ENCODE measurements around the gene GAS5. TPM values are rescaled to one million over a fixed set of nuclear protein-coding genes. Genes with fewer than 3 reads are reported as not detected.

GAS5 gene
- total RNA-seq, 1 donor from 2014 or later: 352 TPM

DNA sequence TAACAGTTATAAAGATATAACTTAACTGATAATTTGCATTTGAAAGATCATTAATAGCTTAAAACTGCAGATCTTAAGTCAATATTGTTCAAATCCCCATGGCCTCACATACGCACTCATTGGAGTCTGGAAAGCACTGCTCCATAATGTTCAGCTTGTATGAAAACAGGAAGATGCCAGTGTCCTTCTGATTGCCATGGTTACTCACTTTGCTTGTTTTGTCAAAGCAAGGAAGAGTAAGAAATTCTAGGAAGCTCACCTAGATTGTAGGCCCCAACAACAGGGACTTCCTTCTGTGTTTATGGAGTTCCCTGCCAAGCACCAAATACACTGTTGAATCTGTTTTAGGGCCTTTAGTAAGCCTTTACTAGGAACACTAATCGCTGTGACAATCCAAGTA lies 10.9 kb downstream of the GAS5 start:
- Mint-ChIP-seq H3K9me3 (ENCODE audit: low read depth) (no peaks in the 10 kb centered on the region), H3K4me1 (ENCODE audit: low read depth) (peaks cover 10% of the 10 kb centered on the region), H3K4me3 (ENCODE audit: low read depth) (no peak overlapping the region), H3K27me3 (no peaks in the 10 kb centered on the region), H3K36me3 (ENCODE audit: insufficient read depth) (peaks cover 32% of the 10 kb centered on the region), H3K27ac (no peak overlapping the region)
- TF ChIP-seq CTCF (IDR thresholded peaks at IDR 0.05; ENCODE audit: unreplicated experiment): no peak
- DNase-seq (ENCODE audit: low spot score, unreplicated experiment): no peak

- TF ChIP-seq CTCF (IDR thresholded peaks at IDR 0.05; ENCODE audit: unreplicated experiment): no peak
- H3K27ac Mint-ChIP-seq: no peak overlapping the region
Measured at GRCh38 chr1:173856014-173856413, 11.8 kb downstream of the GAS5 start.

DNA sequence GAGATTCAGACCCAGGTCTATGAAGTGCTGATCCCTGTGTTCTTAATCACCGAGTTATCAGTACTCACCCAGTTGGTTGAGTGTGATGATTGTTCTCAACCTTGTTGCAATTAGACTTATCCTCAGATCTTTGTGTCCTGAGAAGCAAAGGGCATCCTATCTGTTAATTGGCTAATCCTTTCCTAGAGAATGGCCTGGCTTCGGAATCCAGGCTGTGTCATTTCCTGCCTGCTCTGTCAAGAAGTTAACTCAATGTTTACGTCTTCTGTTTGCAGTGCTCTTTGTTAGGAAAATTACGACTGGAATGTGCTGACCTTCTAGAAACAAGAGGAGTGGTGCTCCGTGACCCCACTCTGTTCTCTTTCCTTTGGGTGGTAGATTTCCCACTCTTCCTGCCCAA lies 14.7 kb downstream of the GAS5 start:
- no peaks in the 10 kb centered on the region for H3K9me3 Mint-ChIP-seq (ENCODE audit: low read depth)
- peaks cover 10% of the 10 kb centered on the region for H3K4me1 Mint-ChIP-seq (ENCODE audit: low read depth)
- no peaks in the 10 kb centered on the region for H3K27me3 Mint-ChIP-seq
- peaks cover 27% of the 10 kb centered on the region for H3K36me3 Mint-ChIP-seq (ENCODE audit: insufficient read depth)
- no peak overlapping the region for H3K4me3 Mint-ChIP-seq (ENCODE audit: low read depth)
- DNase-seq (ENCODE audit: low spot score, unreplicated experiment): no peak
- H3K27ac Mint-ChIP-seq: peak overlapping the region; percentile 93
- TF ChIP-seq CTCF (IDR thresholded peaks at IDR 0.05; ENCODE audit: unreplicated experiment): no peak

More at GRCh38 chr1:173856014-173856413, 11.8 kb downstream of the GAS5 start:
- Mint-ChIP-seq H3K9me3 (ENCODE audit: low read depth) (no peaks in the 10 kb centered on the region), H3K27me3 (no peaks in the 10 kb centered on the region), H3K4me3 (ENCODE audit: low read depth) (no peak overlapping the region), H3K36me3 (ENCODE audit: insufficient read depth) (peaks cover 32% of the 10 kb centered on the region), H3K4me1 (ENCODE audit: low read depth) (peaks cover 10% of the 10 kb centered on the region)
- DNase-seq (ENCODE audit: low spot score, unreplicated experiment): no peak

DNA sequence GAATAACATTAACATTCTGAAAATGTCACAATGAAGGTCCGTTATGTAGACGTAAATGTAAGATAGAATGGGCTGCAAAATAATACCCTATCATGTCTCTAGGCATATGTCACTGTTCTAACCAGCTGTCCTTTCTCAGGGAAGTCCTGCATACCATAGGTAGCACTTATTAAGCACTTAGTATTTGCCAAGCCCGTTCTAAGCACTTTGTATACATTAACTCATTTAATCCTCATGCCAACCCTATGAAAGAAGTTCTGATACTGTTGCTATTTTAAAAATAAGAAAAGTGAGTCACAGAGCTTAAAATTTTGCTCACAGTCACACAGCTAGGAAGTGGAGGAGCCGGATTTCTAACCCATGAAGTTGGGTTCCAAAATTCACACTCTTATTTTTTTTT lies 15.7 kb downstream of the GAS5 start:
- Mint-ChIP-seq H3K9me3 (ENCODE audit: low read depth) (no peaks in the 10 kb centered on the region), H3K36me3 (ENCODE audit: insufficient read depth) (peaks cover 26% of the 10 kb centered on the region), H3K4me1 (ENCODE audit: low read depth) (peaks cover 10% of the 10 kb centered on the region), H3K4me3 (ENCODE audit: low read depth) (no peak overlapping the region), H3K27me3 (no peaks in the 10 kb centered on the region), H3K27ac (peak overlapping the region; percentile 49)
- no peak for TF ChIP-seq CTCF (IDR thresholded peaks at IDR 0.05; ENCODE audit: unreplicated experiment)
- DNase-seq (ENCODE audit: low spot score, unreplicated experiment): no peak

GRCh38 chr1:173832748-173833147 lies 35.0 kb downstream of the GAS5 start:
- no peak for DNase-seq (ENCODE audit: low spot score, unreplicated experiment)
- Mint-ChIP-seq H3K27ac (no peak overlapping the region), H3K36me3 (ENCODE audit: insufficient read depth) (peaks cover 11% of the 10 kb centered on the region), H3K9me3 (ENCODE audit: low read depth) (no peaks in the 10 kb centered on the region), H3K4me1 (ENCODE audit: low read depth) (no peaks in the 10 kb centered on the region), H3K27me3 (no peaks in the 10 kb centered on the region), H3K4me3 (ENCODE audit: low read depth) (no peak overlapping the region)
- no peak for TF ChIP-seq CTCF (IDR thresholded peaks at IDR 0.05; ENCODE audit: unreplicated experiment)
